VCaP (cell line): ENCODE results near the gene DIAPH1.

ENCODE experiments used
- H3K27ac ChIP-seq: fragments of 450-650 bp; 2 replicates; pipeline ENCODE4 v1.5.1; 2017
- CTCF ChIP-seq: fragments of 450-650 bp; conservative IDR thresholded peaks from 2 replicates; pipeline ENCODE4 v1.5.1; 2017; ENCODE audit warnings: mild to moderate bottlenecking, moderate library complexity

Gene DIAPH1

GRCh38 chr5:141534492-141535213 is 84.1 kb downstream of the DIAPH1 start:
- TF ChIP-seq CTCF: no peak
- H3K27ac ChIP-seq: no peak overlapping the region

- no peak for TF ChIP-seq CTCF
- no peak overlapping the region for H3K27ac ChIP-seq
These were observed 84.9 kb downstream of the DIAPH1 start for GRCh38 chr5:141533897-141534296.

DNA sequence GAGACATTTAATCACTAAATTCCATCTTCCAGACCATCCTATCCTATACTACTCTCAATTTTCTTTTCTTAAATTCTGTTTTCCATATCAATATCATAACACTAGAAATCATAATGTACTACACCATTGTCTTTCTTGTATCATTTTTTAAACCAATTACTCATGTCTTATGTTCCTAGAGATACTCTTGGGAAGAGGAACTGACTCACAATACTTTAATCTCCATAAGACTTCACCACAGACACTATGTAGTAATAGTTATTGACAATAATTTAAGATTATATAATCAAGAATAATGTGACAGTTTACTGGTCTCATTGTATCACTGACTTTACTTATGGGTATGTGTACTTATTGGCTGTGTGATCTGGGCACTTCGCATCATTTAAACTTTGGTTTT is 86.1 kb downstream of the DIAPH1 start:
- no peak overlapping the region for H3K27ac ChIP-seq

GRCh38 chr5:141529873-141530272 is 88.9 kb downstream of the DIAPH1 start:
- TF ChIP-seq CTCF: no peak
- no peak overlapping the region for H3K27ac ChIP-seq

More for the DNA sequence above, 86.1 kb downstream of the DIAPH1 start:
- TF ChIP-seq CTCF: no peak

GRCh38 chr5:141529002-141529401 is 89.8 kb downstream of the DIAPH1 start:
- no peak overlapping the region for H3K27ac ChIP-seq

DNA sequence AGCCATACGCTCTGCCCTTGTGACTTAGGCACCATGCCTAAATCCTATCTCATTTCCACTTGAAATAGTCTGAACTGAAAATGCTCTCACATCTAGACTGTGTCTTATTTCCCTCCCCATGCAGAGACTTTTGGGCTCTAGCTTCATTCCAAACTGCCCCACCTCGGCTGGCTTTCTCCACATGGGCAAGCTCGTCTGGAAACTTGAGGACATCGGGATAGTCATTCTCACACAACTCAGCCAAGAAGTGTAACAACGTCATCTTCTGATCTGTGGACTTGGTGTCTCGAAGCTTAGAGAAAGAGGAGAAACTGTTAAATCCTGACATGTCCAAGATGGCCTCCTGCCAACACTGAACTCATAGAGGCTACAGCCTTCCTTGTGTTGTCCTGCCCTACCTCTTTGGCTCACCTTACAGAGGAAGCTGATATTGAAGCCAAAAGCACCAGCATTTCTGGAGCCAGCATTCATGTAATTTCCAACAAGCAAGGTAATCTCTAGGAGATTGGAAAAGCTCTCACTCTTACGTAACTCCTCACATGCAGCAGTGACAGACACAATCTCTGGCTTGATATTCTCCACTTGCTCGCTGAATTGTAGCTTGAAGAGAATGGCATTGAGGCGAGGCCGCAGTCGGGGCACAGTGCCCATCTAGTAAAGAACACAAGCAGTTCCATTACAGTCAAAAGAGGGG is 90.4 kb downstream of the DIAPH1 start:
- TF ChIP-seq CTCF: no peak
- no peak overlapping the region for H3K27ac ChIP-seq

More at GRCh38 chr5:141529002-141529401, 89.8 kb downstream of the DIAPH1 start:
- TF ChIP-seq CTCF: no peak

GRCh38 chr5:141527426-141527825 is 91.4 kb downstream of the DIAPH1 start:
- H3K27ac ChIP-seq: no peak overlapping the region
- TF ChIP-seq CTCF: no peak
